ENCODE data around the gene SPRR1A.
"Not testable (repeated sequence)": the region's sequence is repeated elsewhere in the genome, so short reads cannot be mapped to it uniquely, and the experiment has no call there.

Gene SPRR1A

DNA sequence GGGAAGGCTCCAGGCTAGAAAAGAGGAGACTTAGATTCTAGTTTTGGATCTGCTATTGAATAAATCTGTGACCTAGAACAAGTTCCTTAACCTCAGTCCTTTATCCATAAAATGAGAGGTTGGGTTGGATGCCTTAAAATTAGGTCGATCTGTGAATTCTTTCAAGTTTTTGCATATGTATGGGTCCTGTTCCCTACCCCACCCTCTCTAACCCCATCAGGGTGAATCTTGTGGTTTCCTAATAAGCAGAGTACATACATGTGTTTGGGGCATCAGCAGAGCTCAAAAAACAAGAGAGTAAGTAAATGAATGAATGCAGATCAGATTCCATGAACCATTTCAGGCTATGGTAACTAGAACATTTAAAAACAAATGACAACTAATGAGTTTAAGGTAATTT, 7.2 kb upstream of the SPRR1A start:
- no peak for DNase-seq

DNA sequence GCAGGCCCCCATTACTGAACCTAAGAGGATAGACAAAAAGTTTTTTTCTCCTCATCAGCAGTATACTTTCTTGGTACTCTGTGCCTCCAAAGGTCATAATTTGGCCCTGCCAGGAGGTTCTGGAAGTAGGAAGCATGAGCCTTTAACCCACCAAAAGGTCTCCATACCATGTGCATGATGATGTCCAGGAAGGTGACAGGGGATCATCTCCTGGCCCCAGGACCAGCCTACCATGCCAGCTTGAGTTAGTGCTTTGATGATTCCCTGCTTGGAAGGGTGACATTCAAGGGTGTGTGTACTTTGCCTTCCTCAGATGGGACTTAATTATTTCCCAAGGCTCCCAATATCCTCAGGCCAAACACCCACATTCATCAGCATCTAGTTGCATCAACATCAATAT, 6.3 kb upstream of the SPRR1A start:
- no peak for DNase-seq

DNA sequence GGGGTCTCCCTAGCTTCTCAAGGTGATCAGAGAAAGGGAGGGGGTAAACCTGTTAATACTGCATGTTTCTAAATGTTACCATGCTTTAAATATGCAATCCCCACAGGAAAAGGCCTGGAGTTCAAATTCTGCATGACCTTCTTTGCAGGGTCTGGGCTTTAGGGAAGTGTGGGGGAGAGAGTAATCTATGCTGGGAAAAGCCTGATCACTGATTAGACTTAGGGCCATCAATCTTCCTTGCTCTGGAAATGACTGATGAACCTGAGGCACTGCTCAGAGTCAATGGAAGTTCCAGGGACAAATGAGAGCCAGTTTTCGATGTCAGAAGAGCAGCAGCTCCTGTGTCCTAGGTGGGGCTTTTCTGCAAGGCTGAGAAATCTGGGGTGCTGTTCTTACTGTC, 3.2 kb upstream of the SPRR1A start:
- DNase-seq: no peak

DNA sequence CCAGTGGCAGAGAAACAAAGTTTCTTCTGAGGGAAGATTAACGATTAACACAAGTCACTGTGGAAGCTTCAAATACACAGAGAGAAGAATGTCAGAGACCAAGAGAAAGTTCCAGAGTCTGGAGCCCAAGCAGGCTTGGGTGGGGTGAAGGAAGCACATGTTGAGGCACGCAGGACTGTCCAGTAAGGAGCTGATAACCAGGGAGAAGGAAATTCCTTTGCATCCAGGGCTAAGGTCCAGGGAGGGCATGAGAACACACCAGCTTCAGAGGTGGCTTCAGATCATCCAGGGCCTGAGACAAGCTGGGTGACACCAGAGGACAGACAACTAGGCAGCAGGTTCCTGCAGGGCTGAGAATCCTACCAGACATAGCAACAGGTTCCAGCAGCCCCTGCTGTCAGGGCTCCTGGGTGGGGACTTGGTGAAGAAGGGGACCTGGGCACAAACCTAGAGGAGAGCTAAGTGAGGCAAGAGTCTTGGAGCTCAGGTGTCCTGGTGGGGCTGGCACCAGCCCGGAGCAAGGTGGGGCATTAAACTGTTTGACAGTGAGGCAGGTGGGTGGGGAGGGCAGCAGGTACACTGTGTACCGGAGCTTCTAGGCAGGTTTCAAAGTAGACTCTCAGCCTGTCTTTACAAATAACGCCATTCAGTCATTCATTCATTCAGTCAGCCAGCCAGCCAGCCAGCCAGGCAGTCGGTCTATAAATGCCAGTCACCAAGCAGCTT, 2.6 kb upstream of the SPRR1A start:
- no peak for DNase-seq

DNA sequence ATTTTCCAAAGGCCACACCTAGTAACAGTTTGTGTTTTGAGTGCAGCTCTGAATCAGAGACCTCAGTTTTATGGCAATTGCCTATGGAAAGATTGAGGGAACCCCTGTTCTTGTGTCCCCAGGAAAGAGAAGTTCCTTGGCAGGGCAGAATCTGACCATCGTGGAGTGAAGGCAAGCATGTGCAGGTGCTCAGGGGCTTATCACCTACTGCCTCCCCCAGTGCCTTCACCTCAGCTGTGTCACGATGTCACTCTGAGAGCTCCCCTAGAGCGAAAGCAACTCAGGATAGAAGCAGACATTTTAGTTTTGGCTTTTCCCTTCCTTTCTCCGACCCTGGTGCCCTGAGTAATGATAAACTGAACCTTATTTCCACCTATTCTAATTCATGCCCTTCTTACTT, 1.8 kb upstream of the SPRR1A start:
- DNase-seq: no peak

DNA sequence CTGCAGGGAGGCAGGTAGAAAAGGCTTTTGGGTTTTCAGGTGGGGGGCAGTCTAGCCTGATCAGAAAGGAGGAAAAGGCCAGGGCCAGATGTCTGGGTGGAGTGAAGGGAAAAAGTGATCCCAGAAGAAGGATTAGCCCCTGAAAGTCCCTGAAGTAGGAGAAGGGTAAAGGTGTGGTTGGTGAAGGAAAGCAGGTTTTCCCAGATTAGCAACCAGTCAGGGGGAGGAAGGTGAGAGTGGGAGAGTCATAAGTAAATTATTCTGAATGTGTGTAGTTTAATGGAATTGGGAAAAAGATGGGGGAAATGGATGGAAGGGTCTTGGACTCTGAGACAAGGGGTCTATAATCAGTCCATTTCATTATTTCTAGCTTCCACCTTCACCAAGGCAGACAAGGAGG, 647 bp upstream of the SPRR1A start:
- DNase-seq: no peak

DNA sequence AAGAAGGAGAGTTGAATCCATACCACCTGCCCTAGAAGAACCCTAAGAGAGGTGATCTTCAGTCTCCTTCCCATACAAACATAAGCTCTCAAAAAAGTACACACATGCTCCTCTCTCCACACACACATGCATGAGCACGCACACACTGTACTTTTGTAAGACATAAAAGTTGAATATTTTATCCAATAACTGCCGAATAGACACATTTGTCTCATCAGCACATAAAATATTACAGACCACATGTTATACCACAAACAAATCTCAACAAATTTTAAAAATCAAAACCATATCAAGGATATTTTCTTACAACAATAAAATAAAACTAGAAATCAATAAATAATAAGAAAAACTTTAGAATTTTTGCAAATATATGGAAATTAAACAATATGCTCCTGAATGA, 2.7 kb downstream of the SPRR1A start:
- no peak for DNase-seq

DNA sequence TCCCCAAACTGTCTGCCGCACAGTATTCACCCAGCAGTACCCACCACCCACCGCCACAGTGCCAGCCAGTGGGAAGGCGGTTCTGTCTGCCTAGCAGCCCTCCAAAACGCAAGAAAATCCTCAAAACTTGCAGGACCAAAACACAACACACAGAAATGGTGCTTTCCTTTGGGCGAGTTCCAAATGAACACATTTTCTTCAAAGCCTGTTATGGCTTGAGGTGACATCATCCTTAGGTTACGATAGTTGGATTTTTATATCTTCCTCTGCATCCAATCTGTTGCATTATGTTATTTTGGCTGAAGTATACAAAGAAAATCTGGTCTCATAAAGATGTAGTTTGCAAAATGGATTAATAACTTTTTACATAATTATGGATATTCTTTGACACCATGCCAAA, 9.3 kb downstream of the SPRR1A start:
- DNase-seq: no peak

DNA sequence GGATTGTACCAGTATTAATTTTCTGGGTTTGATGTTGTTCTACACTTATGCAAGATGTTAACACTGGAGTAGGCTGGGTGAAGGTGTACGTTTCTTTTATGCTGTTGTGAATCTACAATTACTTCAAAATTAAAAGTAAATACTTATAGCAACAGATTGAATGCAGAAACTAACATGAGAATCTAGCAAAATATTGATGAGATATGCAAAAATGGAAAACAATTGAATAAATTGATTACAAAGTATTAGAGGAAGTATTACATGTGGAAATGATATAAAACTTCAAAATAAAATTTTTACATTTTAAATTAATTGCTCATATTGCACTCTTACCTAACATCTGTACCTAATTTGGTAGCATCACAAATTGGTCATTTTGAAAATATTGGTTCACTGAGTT, 12.0 kb downstream of the SPRR1A start:
- no peak for DNase-seq

DNA sequence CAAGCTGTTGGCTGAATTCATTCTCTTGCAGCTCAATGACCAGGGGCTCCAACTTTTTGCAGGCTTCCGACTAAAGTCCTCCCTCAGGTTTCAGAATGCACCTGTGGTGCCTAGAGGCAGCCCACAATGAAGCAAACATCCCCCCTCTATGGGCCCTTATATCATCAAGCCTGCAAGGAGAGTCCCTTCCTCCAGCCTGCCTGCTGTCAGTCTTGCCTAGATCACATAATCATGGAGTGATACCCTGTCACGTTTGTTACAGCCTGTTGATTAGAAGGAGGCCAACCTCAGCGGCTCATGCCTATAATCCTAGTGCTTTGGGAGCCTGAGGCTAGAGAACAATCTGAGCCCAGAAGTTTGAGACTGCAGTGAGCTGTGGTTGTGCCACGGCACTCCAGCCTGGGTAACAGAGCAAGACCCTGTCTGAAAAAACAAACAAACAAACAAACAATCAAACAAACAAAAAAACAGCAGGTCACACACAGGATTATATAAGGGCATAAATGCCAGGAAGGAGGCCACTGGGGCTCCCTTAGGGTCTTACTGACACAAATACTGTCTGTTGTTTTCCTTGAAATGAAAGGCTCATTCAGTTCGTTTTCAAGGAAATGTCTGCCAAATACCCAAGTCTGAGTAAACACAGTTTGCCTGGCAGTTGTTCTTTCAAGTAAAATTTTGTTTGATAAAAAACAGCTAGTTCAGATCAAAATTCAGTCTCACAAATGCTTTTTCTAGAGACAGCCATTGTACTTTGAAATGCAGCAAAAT, 12.9 kb downstream of the SPRR1A start:
- DNase-seq: no peak

DNA sequence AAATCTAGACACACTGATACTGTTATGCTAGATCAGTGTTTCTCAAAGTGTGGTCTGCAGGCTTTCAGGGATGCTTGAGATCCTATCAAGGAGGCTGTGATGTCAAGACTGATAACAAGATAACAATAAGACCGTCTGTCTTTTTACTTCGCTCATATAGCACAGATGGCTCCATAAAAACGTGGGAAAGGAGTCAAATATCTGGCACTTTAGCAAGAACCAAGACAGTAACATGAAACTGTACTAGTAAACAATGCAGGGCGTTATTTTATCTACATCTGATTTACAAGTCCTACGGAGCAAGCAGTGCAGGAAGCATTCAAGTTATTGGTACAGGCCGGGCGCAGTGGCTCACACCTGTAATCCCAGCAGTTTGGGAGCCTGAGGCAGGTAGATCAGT, 14.0 kb downstream of the SPRR1A start:
- no peak for DNase-seq

DNA sequence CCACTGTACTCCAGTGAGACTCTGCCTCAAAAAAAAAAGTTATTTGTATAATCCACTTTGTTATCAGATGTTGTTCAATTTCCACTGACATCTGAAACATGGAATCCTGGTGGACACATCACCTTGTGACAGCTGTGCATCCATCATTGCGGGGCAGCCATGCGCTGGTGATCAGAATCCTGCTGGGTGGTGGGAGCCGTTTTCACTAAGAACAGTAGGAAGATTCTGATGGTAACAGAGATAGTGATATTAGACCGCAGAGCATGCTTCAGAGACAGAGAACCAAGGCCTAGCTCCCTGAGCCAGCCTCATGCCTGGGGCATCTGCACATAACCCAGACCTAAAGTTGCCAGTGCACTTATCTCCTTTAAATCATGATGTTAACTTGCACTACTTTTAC, 14.6 kb downstream of the SPRR1A start:
- no peak for DNase-seq

DNA sequence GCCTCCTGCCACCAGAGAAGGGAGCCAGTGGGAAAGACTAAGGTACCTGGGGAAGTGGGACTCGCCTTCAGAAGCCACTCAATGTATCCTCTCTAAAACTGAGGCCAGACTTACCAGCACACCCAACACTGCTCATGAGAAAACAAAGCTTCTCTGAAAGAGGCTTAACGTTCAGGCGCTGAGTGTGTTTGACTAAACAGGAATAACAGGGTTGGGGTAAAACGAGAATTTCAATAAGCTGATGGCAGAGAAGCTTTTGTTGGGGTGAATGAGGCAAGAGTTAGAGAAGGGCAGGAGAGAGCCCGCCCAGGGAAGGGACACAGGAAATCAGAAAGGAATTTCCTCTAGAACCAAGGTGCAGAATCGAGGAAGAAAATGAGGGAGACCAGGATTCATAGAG, 15.9 kb downstream of the SPRR1A start:
- DNase-seq: no peak

DNA sequence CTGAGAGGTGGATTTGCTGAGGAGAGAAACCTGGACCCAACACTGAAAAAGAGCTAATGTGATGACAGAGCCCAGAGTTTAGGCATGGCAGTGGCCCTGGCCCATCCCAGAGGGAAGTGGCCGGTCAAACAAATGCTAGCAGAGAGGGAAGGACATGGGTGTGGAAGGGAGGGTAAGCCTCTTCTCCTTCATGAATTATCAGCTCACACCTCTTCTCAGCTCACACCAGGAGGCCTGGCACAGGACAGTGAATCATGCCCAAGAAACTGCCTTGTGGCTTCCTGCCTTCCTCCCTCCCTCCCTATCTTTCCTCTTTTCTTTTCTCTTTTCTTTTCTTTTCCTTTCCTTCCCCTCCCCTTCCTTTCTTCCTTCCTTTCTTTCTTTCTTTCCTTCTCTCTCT, 16.4 kb downstream of the SPRR1A start:
- no peak for DNase-seq

DNA sequence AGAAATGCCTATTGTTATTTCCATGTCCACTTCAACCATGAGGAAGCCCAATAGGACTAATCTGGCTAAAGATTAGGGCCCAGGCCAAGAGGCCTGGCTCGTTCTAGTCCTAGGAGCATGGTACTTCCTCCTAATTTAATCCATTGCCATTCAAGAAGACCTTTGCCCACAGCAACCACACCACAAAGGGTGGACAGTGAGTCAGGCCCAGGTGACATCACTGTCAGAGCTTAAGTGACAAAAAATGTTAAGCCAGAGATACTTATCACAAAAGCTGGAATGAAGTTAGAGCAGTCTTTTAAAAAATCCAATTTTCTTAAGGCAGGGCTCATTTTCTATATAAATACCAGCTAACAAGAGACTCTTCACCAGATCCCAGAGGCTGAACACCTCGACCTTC, 17.5 kb downstream of the SPRR1A start, which contains the start of gene SPRR3:
SPRR3 (plus strand) TSS at position 368 of the 400 bp plus-strand sequence. CDS start 1,272 bp downstream, outside the sequence.
- no peak for DNase-seq

DNA sequence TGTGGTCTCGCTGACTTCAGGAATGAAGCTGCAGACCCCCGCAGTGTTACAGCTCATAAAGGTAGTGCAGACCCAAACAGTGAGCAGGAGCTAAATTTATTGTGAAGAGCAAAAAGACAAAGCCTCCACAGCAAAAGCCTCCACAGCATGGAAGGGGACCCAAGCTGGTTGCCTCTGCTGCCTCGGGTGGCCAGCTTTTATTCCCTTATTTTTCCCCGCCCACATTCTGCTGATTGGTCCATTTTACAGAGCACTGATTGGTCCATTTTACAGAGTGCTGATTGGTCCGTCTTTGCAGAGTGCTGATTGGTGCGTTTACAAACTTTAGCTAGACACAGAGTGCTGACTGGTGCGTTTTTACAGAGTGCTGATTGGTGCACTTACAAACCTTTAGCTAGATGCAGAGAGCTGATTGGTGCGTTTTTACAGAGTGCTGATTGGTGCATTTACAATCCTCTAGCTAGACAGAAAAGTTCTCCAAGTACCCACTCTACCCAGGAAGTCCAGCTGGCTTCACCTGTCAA, 27.4 kb downstream of the SPRR1A start:
- not testable (repeated sequence) for DNase-seq

DNA sequence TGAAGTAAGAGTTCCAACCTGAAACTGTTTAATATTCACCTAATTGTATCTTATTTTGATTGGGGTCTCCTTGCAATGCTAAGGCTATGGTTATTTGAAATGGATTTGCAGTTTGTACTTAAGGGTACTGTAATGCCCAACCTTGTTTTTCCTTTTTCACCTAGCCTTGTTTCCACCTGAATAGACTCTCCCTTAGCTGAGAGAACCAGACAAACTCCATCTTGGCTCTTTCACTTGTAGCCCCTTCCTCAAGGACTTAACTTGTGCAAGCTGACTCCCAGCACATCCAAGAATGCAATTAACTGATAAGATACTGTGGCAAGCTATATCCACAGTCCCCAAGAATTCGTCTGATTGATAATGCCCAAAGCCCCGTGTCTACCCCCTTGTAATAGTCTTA, 37.9 kb downstream of the SPRR1A start:
- not testable (repeated sequence) for DNase-seq

DNA sequence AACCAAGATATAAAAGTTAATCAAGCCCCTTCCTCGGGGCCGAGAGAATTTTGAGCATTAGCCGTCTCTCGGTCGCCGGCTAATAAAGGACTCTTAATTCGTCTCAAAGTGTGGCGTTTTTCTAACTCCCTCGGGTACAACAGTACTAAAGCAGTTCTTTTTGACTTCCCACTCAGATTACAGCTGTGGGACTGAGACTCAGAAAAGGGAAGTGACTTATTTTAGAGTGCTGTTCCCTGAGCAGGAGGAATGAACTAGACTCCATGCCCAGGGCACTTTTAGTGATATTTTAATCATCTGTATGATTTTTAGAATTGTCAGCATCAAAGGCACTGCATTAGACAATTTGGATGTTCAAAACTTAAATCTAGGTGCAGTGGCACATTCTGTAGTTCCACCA, 38.5 kb downstream of the SPRR1A start:
- not testable (repeated sequence) for DNase-seq

DNA sequence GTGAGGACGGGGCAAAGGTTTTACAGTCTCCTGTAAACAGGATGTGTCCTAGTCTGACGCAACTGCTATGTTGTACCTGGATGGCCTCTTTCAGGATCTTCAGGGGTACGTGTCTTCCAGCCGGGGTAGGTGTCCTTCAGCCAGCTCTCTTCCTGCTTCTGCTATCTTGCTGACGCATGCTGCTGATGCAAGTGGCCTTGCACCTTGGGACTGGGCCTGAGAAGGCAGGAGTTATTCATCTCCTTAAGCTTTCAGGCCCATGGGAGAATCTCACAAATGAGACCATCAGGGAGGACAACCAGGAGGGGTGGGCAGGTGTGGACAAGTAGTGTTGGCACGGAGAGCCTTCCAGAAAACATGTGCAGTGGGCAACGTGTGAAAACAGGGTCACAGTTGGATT, 39.2 kb downstream of the SPRR1A start:
- DNase-seq: no peak

DNA sequence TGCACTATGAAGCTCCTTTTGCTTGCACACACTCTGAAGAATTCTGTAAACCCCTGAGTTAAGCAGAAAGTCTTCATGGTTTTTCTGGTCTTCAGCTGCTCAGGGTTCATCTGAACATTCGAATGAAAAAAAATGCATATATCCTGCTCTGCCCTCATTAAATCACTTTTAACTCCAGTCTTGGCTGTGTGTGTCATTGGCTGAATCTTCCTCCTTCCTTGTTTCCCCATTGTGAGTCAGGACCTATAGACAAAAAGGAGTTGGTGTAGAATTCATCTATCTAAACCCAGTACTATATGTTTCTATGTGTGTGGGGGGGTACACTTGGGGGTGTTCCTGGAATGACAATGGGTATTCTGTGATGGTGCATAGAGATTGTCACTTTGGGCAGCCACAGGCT, 40.5 kb downstream of the SPRR1A start:
- no peak for DNase-seq

DNA sequence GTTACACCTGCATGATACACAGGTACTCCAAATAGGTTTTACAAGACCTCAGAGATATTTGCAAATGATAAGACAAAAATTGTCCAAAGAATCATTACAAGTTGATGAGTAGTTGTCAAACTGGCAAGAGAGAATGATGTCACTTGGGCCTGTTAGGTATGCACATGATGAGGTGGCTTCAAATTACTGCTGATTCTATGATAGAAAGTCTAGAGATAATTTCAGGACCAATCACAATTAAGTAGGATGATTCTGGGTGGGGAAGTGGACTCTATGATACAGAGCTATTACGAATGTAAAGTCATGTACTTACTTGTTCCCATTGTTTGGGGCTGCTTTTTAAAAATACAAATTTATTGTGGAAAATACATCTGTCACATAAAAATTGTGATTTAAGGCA, 41.9 kb downstream of the SPRR1A start:
- no peak for DNase-seq

DNA sequence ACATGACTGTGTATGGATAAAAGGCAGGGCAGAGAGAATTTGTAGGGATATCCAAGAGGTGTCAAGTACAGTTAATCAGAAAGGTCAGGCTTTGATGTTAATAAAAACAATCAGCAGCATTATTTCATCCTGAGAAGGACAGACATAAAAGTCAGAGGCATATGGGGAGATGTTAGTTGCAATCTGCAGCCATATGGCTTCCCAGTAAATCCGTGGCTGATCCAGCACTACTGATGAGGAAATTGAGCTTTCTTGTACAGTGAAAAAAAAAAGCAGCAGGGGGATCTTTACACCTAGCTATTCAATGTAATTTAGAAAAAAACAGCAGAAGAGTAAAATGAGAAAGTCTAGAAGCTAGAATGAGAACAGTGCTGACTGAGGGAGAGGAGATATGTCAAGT, 44.9 kb downstream of the SPRR1A start:
- DNase-seq: no peak

DNA sequence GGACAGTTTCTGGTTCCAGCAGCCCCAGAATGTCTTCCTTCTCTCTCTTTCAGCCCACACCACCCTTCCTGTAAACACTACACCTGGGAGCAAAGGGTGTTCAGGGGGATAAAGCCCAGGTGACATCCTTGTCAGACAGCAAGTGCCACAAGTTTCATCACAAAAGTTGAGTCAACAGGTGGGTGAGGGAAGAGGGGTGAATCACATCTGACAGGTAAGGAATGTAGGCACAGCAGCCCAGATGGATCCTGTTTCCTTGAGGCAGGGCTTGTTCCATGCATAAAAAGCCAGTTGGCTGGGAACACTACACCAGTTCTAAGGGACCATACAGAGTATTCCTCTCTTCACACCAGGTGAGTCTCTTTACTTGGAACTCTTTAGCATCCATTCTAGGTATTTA, 47.0 kb downstream of the SPRR1A start, which contains the start of gene SPRR1B:
SPRR1B (plus strand) TSS at position 309 of the 400 bp plus-strand sequence. CDS start 1,143 bp downstream, outside the sequence.
- no peak for DNase-seq

DNA sequence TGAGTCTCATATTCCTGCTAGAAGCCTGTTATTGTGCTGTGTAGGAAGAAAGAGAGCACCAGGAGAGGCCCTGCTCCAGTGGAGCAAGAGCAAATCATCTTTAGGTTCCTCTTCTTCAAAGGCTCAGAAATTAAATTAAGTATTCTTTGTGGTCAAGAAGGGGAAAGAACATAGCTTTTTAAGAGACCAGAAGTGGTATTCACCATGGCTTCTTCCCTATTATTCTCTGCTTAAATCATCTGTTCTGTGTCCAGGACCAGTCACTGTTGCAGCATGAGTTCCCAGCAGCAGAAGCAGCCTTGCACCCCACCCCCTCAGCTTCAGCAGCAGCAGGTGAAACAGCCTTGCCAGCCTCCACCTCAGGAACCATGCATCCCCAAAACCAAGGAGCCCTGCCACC, 48.2 kb downstream of the SPRR1A start:
- no peak for DNase-seq
